Measurements from ENCODE around the gene SMYD3.

DNA sequence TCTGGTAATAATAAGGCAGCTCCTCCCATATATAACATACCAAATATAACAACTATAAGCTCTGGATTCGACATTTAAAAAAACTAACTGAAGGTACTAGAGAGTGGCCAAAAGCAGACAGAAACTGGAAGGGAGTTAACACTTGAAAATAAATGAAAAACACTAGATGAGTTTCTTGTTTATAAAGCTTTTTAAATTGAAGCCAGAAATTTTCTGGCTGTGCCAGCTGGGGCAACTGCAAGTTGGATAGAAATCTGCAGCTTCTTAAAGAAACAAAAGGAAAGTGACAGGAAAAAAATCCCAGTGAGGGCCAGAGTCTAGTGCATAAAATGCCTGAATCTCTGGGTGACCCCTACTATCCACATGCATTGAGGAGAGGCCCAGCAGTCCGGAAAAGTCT is 432.7 kb downstream of the SMYD3 start:
- TF ChIP-seq, protein P1, sequence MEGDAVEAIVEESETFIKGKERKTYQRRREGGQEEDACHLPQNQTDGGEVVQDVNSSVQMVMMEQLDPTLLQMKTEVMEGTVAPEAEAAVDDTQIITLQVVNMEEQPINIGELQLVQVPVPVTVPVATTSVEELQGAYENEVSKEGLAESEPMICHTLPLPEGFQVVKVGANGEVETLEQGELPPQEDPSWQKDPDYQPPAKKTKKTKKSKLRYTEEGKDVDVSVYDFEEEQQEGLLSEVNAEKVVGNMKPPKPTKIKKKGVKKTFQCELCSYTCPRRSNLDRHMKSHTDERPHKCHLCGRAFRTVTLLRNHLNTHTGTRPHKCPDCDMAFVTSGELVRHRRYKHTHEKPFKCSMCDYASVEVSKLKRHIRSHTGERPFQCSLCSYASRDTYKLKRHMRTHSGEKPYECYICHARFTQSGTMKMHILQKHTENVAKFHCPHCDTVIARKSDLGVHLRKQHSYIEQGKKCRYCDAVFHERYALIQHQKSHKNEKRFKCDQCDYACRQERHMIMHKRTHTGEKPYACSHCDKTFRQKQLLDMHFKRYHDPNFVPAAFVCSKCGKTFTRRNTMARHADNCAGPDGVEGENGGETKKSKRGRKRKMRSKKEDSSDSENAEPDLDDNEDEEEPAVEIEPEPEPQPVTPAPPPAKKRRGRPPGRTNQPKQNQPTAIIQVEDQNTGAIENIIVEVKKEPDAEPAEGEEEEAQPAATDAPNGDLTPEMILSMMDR (CRISPR knock-in tag; IDR thresholded peaks at IDR 0.05), result no peak
- TF ChIP-seq ZNF777 (CRISPR knock-in tag; IDR thresholded peaks at IDR 0.05) (no peak), ZNF20 (CRISPR knock-in tag; IDR thresholded peaks at IDR 0.05) (no peak), POLR2A (IDR thresholded peaks at IDR 0.05; ENCODE audit: insufficient read depth in 1 of 2, low read depth in 2 of 2, low read length in 2 of 2) (no peak), ZFP41 (CRISPR knock-in tag; IDR thresholded peaks at IDR 0.05; ENCODE audit: borderline replicate concordance) (no peak)
- TF ChIP-seq, protein P2, sequence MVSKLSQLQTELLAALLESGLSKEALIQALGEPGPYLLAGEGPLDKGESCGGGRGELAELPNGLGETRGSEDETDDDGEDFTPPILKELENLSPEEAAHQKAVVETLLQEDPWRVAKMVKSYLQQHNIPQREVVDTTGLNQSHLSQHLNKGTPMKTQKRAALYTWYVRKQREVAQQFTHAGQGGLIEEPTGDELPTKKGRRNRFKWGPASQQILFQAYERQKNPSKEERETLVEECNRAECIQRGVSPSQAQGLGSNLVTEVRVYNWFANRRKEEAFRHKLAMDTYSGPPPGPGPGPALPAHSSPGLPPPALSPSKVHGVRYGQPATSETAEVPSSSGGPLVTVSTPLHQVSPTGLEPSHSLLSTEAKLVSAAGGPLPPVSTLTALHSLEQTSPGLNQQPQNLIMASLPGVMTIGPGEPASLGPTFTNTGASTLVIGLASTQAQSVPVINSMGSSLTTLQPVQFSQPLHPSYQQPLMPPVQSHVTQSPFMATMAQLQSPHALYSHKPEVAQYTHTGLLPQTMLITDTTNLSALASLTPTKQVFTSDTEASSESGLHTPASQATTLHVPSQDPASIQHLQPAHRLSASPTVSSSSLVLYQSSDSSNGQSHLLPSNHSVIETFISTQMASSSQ (IDR thresholded peaks at IDR 0.05; ENCODE audit: low read depth), result no peak
- TF ChIP-seq, protein P2 (CRISPR knock-in tag; IDR thresholded peaks at IDR 0.05; ENCODE audit: borderline replicate concordance), result no peak
